T-helper 22 cell (primary cell): Measurements from ENCODE around the gene RGPD8.
"Not testable (repeated sequence)": the region's sequence is repeated elsewhere in the genome, so short reads cannot be mapped to it uniquely, and the experiment has no call there.

Experiments used
- DNase-seq: peaks from one replicate; pipeline ENCODE4 v3.0.0-alpha.2; 2020; ENCODE audit warnings: low read depth

Gene RGPD8

GRCh38 chr2:112434890-112435715 lies 1.7 kb upstream of the RGPD8 start:
- DNase-seq, result not testable (repeated sequence)

- DNase-seq, result no peak
Measured at GRCh38 chr2:112433932-112434730, 686 bp upstream of the RGPD8 start.

GRCh38 chr2:112432735-112433479 lies 538 bp downstream of the RGPD8 start:
- not testable (repeated sequence) for DNase-seq

- DNase-seq, result not testable (repeated sequence)
Measured at GRCh38 chr2:112432390-112432734, 1.1 kb downstream of the RGPD8 start.

- not testable (repeated sequence) for DNase-seq
Measured at GRCh38 chr2:112431587-112432295, 1.7 kb downstream of the RGPD8 start.

- not testable (repeated sequence) for DNase-seq
Measured at GRCh38 chr2:112424553-112424952, 8.9 kb downstream of the RGPD8 start.

- not testable (repeated sequence) for DNase-seq
Measured at GRCh38 chr2:112416860-112417259, 16.6 kb downstream of the RGPD8 start.

GRCh38 chr2:112360055-112360454 lies 73.4 kb downstream of the RGPD8 start:
- not testable (repeated sequence) for DNase-seq

- DNase-seq, result not testable (repeated sequence)
Measured at GRCh38 chr2:112354335-112354734, 79.1 kb downstream of the RGPD8 start.

GRCh38 chr2:112352809-112353603 lies 80.4 kb downstream of the RGPD8 start:
- not testable (repeated sequence) for DNase-seq

GRCh38 chr2:112352292-112352691 lies 81.2 kb downstream of the RGPD8 start:
- DNase-seq, result not testable (repeated sequence)

- no peak for DNase-seq
Measured at GRCh38 chr2:112345030-112346027, 88.1 kb downstream of the RGPD8 start.

- DNase-seq, result no peak
Measured at GRCh38 chr2:112343827-112344585, 89.4 kb downstream of the RGPD8 start.

- no peak for DNase-seq
Measured at GRCh38 chr2:112342067-112342550, 91.3 kb downstream of the RGPD8 start.

- no peak for DNase-seq
Measured at GRCh38 chr2:112340475-112341267, 92.8 kb downstream of the RGPD8 start.

- no peak for DNase-seq
Measured at GRCh38 chr2:112339986-112340385, 93.5 kb downstream of the RGPD8 start.

GRCh38 chr2:112335600-112335999 lies 97.8 kb downstream of the RGPD8 start:
- DNase-seq, result no peak
